Lower leg skin (tissue), 3 donors: ENCODE measurements around the gene MAX.

Experiments used
- CTCF ChIP-seq, 3 donors: fragments of 450-650 bp; IDR thresholded peaks; one replicate each; pipeline ENCODE4 v1.5.1; 2016; ENCODE audit warnings: antibody characterized with exemption in 3 of 3, mild to moderate bottlenecking in 3 of 3, moderate library complexity in 2 of 3
- POLR2A ChIP-seq, 2 donors: fragments of 450-650 bp; IDR thresholded peaks; one replicate each; pipeline ENCODE4 v1.6.1; 2016 to 2017; ENCODE audit warnings: antibody characterized with exemption in 2 of 2, mild to moderate bottlenecking in 1 of 2, moderate library complexity in 1 of 2

GRCh38 chr14:65117769-65118745 is 15.7 kb upstream of the MAX start:
- TF ChIP-seq CTCF (IDR thresholded peaks at IDR 0.05): no peak
- TF ChIP-seq POLR2A (IDR thresholded peaks at IDR 0.05): no peak
